NCI-H2029 (cell line): ENCODE results near the gene TNNI3K.

Experiments used
- DNase-seq: peaks from one replicate; lab custom pipeline; 2025; lab: John Stamatoyannopoulos, UW

The TNNI3K gene

DNA sequence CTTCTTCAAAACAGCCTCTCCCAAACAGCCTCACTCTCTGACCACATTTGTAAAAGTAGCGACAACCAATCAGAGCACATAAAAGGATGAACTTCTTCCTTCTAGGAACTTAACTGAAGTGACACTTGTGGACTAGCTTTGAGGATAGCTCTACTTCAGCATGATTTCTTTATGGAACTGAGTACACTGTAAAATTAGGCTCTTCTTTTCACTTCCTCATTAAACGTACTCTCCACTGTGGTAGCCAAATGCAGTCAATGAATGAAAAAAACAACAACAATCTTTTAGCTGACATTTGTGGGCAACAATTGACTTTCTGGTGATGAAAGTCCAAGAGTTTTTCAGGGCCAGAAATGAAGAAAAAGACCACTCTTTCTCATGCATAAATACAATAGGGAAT, 267.7 kb downstream of the TNNI3K start:
- no peak for DNase-seq

DNA sequence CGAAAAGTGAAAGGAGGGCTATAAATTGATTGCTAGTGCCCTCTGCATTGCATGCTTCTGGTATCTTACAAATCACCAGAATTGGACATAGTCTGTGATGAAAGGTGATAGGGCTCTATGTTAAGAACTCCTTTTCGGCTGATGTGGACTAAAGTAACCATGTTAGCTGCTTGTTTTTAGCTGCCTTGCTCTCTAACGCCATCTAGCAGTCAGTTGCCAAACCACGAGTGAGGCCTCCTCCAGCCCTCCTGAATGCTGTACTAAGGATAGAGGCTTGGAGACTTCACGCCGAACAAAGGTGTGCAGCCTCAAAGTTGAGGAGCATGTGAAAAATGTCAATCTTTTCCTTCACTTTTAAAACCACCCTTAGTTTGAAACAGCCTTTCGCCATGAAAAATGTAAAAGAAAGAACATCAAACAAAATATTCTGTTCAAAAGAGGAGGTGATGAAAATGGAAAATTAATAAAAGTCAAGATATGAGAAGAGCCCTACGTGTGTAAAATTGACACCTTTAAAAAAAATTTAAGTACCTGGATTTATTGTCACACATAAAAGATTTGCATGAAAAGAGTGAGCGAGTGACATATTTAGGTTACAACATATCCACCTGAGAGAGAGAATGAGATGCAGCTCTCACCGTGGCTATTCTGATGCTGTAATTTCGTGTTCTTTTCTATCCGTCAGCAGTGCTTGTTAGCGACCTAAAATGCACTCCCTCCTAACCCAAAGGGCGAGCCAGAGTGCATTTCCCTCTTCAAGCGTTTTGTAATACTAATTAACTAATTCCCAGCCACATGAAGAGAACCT, 269.1 kb downstream of the TNNI3K start:
- peak; percentile 4 for DNase-seq

DNA sequence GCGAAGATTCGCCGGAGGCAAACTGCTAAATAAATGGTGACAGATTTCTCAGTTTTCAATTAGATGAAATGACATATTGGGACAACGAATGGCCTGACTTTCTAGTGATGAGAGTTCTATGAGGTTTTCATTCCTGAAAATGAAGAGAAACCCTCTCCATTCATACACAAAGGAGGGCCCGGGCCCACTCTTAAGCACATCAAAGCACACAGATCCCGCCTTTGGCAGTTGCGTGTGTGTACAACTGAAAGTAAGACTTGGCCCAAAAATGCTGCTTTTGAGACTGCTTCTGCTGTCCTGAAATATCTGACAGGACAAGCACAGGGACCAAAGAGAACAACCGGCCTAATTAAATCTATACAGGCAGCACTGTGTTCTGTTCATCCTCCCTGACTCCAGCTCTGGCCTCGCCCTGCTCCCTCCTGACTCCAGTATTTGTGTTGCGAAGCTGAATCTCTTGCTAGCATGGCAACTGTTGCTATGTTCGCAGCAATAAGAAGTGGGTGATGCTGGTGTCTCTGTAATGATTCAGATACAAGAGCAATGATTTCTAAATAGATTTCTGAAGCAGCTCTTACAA, 269.8 kb downstream of the TNNI3K start:
- DNase-seq: no peak

DNA sequence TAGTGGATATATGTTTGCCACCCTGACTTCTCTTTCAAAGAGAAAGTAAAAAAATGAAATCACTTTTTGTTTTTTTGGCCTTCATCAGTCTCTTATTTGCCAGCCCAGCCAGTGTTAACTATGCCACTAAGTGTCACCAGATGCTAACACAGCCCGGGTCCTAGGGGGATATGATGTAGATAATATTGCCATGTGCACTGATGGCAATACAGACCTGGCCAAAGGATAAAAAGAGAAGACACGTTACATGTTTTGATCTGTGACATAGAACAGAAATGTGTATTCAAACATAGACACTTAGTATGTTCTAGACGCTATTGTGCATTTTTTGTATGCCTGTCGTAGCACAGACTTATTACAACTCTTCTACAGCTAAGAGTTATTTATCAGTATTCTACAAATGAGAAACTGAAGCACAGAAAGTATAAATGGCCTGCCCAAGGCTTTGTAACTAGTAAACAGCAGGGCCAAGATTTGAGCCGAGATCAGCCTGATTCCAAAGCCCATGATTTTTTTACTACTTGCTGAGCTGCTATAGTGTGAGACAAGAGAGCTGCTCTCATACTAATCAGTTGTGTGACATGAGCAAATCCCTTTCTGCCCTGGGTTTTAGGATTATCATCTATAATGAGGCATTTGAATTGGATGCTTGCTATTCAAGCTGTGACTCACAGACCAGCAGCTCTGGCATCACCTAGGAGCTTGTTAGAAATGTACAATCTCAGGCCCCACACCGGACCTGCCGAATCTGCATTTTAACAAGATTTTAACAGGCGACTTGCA, 270.9 kb downstream of the TNNI3K start:
- DNase-seq: no peak

DNA sequence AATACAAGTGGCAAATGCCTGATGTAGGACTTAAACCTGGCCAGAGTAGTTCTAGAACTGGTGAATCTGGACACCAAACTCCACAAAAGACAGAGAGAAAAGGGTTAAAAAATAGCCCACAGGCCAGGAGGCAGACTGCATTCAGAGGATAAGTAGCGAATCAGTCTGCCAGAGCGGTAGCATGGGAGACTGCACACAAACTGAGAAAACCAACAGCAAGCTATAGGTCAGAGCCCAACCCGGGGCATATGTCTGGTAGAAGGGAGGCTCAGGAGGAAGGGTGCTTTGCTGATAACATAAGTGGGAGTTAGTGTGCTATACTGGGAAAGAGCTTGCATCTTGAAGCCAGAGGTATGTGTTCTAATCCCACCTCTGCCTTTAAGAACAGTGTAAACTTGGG, 273.3 kb downstream of the TNNI3K start:
- no peak for DNase-seq

DNA sequence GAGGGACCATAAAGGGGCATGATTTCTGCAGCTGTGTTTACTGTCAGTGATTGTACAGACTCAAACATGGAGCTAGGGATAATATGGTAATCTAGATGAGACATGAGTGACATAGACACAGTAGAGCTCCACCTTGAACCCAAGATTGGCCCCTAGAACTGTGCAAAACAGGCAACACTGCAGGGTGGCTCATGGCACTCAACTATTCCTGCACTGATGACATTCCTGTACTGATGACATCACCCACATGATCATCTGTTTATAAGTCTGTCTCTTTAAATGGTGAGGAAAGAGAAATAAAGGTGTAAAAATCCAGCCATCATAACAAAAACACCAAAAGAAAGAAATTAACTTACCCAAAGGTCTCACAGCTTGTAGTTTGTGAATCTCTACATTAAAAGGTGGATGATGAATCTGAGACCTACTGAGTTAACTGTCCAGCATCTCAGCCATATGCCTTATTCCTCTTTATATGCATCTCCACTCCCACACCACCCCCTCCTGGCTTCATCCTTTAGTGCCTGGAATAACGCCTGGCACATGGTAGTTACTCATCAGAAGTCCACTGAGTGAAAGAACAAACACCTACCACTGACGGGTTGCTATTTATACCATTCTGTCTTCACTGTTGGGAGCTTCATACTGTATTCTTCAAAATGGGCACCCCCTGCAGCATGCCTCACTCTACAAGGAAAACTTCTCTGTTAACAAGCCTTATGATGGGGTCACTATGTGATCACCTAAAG, 277.2 kb downstream of the TNNI3K start, which contains the start of gene LRRC53:
LRRC53 (minus strand) TSS at position 442 of the 746 bp plus-strand sequence. CDS start 29,262 bp downstream, outside the sequence.
- DNase-seq: no peak

DNA sequence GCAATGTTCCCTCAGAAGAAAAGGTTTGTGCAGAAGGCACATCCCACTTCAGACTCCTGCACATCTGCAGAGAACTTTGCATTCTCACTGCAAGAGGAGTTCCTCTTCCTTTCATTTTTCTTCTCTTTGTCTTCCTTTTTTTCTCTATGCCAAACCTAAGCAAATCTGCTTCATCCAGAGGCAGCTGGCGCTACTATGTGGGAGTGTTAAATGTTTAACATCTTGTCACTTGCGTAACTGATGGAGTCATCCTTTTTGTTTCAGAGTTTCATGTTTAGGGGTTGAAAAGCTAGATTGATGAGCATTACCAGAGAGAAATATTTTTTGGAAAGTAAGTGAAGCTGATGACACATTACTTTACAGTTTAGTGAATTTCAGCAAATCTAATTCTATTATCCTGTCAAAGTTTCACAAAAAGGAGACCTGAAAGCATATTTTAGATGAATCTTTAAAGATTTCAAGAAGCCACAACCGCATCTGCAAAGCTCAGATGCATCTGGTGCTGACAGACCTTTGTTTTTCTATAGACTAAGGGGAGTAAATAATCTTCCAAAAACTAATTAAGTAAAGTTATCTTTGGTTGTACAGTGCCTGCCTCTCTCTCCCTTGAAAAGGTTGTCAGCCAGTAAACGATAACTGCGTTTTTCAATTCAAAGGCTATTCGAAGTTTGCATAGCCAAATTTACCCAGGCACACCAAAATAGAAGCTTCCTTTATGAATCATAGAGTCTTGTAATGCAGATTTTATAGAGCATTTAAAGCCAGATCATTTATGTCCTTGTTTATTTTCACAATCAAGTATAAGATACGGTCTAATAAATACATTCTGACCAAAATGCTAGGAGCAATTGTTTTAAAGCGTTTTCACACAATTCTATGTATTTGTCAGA, 278.5 kb downstream of the TNNI3K start:
- DNase-seq: no peak

DNA sequence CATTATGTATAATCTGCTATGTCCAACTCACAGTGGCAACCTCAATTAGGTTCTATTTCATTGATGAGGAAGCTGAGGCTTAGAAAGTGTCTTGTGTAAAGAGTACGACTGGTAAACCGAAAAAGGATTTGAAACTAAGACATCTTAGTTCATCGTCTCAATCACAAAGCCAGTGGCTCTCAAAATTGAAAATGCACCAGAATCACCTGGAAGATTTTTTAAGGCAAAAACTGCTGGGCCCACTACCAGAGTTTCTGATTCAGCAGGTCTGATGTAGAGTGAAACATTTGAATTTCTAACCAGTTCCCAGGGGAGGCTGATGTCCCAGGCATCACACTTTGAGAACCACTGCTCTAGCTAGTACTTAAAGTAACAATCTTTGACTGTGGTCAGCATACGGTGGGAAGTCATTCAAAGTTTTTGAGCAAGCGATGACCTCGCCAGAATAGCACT, 282.4 kb downstream of the TNNI3K start:
- no peak for DNase-seq

DNA sequence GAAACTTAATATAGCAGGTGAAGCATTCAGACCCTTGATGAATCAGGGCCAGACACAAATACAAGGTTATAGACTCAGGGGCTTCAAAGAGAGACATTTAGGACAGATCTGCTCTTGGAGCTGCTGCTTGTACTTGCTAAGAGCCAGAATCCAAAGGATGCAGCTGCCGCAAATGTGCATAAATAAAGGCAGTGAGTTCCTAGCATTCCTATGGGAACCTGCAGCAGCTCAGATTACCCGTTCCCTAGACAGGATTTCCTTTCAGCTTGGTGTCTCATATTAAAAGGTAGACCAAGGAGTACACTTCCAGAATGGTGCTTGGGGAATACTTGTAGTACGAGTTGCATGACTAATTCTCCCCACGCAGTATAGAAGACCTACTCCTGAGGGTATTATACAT, 287.0 kb downstream of the TNNI3K start:
- no peak for DNase-seq

DNA sequence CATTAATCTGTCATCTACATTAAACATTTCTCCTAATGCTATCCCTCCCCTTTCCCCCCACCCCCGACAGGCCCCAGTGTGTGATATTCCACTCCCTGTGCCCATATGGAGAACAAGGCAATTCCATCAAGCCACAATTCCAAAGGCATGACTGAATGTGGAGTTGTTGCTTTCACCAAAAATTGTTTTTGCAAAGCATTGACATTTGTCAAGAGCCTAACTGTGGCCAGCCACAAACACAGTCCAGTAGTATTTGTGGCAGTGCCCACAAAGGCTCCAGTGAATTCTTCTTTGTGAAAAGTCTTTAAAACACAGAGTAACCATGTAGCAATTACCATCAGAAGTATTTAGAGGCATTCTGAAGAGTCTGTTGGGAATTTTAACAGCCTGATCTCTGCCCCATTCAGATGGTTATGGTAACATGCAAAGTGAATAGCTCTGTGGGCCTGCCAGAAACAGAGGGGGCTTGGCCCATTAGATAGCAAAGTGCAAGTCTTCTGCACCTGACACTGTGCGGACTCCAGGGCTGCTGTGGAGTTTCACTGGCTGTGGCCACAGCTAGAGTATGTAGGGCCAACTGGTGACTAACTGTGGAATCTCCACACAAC, 288.8 kb downstream of the TNNI3K start:
- no peak for DNase-seq

DNA sequence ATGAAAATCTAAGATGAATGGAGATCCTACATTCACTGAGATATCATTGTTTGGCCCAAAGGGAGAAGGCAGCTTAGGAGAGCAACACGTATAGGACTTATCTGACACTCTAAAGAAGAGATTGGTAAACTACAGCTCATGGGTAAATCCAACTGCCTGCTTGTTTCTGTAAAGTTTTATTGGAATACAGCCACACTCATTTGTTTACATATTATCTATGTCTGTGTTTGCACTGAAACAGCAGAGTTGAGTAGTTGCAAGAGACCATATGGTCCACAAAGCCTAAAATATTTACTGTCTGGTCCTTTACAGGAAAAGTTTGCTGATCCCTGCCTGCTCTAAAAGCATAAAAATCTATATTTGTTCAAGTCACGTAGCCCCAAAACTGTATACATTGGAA, 291.5 kb downstream of the TNNI3K start:
- DNase-seq: no peak

DNA sequence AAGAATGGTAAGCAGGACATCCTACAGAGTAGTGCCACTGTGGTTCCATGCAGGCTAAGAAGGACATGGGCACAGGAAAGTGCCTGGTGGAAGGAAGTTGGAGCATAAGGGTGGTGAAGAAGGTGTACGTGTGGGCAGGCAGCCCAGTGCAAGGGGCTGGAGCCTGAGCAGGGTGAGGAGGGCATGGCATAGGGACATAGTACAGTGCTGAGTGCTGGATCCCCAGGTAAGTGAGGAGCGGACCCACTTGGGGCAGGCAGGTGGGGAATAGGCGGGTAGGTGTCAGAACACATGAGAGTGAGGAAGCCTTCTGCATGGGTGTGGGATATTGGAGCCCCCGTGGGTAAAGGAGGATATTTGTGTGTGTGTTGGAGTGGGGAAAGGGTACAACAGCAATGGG, 292.9 kb downstream of the TNNI3K start:
- DNase-seq: no peak

DNA sequence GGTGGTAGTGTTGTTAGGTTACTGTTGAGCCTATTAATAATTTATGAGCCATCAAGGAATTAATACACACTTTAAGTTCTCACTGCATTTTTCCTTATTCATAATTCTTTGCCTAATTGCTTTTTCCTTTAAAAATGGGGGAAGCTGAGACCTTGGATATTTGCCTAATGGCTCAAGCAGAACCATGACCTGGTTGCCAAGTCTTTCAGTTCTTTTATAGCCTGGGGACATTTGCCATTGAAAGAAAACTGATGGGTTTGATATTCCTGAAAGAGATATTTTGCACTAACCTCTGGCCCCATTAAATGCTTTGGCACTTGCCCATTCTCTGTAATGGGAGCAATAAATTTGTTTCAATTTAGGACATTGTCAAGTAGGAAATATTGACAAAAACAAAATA, 295.7 kb downstream of the TNNI3K start:
- no peak for DNase-seq

DNA sequence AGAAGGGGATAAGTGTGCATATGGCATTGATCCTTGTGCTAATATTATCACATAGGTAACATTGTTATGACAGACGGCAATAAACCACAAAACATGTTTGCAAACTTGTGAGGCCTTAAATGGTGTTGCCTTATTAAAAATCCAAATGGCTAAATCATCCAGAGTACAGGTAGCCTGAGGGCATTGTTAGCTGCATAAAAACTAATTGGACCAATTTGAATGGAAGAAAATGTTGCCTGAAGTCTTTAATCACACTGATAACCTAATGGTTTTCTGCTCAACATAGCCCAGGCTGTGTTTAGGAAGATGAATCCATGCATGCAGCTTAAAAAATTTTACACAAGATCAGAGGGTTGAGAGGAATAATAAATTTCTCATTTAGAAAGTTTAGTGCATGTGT, 296.6 kb downstream of the TNNI3K start:
- DNase-seq: no peak

DNA sequence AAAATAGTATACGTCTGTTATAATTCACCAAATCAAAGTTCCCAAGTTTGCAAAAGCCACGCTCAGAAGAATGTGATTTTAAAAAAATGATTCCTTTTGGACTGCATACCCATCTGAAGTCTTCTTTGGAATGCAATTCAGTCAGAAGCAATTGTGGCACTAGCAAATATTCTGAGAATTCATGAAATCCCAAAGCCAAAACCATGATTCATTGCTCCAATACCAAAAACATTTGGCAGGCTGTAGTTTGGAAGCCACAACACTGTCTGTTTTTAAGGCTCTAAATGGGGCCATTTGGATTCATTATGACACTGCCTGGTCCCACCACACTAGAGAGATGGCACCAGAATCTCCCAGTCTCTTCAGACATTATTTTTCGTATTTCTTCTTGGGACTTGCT, 299.1 kb downstream of the TNNI3K start:
- DNase-seq: no peak

DNA sequence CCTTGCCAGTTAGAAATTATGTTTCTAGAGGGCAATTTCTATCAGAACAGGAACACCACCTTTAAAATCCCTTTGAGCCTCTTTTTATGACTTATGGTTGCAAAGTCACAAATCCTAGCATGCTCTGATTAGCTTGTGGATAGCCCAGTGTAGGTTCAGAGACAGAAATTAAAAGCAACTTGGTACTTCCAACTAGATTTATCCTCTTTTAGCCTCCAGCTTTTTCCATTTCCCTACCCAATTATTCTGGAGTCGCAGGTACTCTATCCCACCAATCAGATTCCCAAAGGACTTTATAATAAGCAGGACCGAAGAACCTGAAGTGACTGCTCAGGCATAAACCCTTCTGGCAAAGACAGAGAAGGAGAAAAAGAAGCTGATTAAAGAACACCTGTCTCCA, 310.6 kb downstream of the TNNI3K start:
- DNase-seq: no peak

DNA sequence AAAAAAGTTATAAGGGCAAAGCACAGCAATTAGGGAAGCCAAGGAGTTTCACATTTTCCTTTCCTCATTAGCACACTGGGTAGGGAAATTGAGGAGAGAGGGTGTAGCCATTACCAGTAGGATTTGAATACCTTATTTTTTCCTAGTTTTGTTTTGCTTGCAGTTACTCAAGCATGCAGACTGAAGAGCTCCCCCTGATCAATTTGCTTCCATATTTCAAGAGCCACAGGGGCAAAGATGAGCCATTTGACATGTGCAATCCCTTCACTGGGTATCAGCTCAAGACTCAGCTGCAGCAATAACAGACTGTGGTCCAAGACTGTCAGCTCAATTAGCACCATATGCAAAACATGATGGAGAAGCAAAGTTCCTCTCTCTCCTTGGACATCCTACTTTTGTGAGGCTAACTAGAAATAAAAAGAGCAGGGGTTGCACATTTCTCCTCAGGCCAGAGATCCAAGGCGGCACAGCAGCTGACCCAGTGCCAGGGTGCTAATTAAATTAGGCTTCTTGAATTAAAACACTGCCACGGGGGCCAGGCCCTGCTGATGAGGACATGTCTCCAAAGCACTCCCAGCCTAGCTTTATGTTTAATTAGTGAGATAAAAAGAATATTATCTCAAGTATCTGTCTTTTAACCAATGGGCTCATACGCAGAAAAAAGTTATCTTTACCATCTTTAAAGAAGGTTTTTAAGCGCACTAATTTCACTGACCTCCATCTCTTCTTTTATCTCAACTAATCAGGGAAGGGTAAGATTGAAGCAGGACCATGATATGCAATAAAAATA, 314.0 kb downstream of the TNNI3K start:
- no peak for DNase-seq

DNA sequence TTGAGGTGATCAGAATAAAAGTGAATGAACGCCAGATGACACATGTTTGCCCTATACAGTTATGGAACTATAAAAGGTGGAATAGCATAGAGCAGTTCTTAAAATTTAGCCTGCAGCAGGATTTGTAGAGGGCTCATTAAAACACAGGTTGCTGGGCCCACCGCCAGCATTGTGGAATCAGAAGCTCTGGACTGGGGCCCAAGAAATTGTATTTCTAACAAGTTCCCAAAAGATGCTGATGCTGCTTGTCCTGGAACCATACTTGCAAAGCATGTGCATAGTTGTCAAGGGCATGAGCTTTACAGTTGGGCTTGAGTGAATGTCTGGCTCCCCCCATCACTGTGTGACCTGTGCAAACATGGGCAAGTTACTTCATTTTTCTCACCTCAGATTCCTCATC, 314.7 kb downstream of the TNNI3K start:
- DNase-seq: no peak

DNA sequence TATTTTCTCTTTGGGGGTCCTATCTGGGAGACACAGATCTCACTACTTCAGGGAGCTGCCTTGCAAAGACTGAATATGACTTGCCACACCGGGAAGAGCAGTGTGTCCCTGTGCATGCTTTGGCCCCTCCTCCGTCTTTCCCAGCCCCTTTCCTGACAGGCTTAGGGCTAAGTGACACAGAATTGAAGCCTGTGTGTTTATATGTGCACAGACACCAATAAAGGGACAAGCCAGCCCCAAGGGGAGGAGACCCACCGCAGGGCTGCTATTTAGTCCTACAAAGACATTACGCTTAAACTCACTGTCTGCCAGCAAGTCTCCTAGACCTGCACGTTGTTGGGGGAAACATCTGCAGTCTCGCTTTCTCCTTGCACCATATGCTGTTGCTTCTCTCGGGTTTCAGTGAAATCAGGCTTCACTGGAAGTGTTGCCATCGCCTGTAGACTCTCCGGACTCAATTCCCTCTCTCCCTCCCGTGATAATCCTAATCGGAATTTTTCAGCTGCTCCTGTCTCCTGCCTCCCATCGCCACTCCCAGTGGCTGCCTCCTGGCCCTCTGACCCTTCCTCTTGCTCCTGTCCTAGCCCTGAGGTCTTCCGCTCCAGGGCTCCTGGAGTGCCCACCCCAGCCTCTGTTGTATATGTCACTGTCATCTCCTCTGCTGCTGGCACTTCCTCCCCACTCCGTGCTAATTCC, 335.8 kb downstream of the TNNI3K start:
- no peak for DNase-seq
